HUES64 (cell line): ENCODE measurements around the gene PXK.

Experiments
- H3K27ac ChIP-seq: 2 replicates; pipeline ENCODE4 v1.7.0; 2013; ENCODE audit warnings: low read depth, low read length, inconsistent platforms
- H3K27me3 ChIP-seq: 2 replicates; pipeline ENCODE4 v1.6.1; 2013; ENCODE audit warnings: mild to moderate bottlenecking, low read length; ENCODE audit not compliant: insufficient read depth
- H3K36me3 ChIP-seq: 2 replicates; pipeline ENCODE4 v1.6.1; 2013; ENCODE audit warnings: mild to moderate bottlenecking, low read length; ENCODE audit not compliant: insufficient read depth
- H3K4me1 ChIP-seq: 2 replicates; pipeline ENCODE4 v1.6.1; 2013; ENCODE audit warnings: mild to moderate bottlenecking, low read length, moderate library complexity; ENCODE audit not compliant: insufficient read depth
- H3K4me3 ChIP-seq: 2 replicates; pipeline ENCODE4 v1.5.1; 2013; ENCODE audit warnings: mild to moderate bottlenecking, low read length, moderate library complexity
- H3K9ac ChIP-seq: 2 replicates; pipeline ENCODE4 v1.6.1; 2013; ENCODE audit warnings: mild to moderate bottlenecking, low read depth, low read length
- H3K9me3 ChIP-seq: 2 replicates; pipeline ENCODE4 v1.6.1; 2013; ENCODE audit warnings: low read depth, low read length; ENCODE audit not compliant: insufficient read depth
- WGBS: fragments of 150-250, 120-280 bp; methylation state at CpG from one replicate; pipeline ENCODE4 v1.1.7; 2013; ENCODE audit warnings: missing lambda C conversion rate; 5-methylcytosine and 5-hydroxymethylcytosine counted together

The PXK gene

GRCh38 chr3:58386626-58387365 is 54.1 kb downstream of the PXK start:
- Histone ChIP-seq H3K9me3 (no peaks in the 10 kb centered on the region), H3K27me3 (no peaks in the 10 kb centered on the region), H3K36me3 (no peaks in the 10 kb centered on the region), H3K4me3 (no peak overlapping the region), H3K9ac (no peak overlapping the region), H3K4me1 (peaks cover 26% of the 10 kb centered on the region), H3K27ac (no peak overlapping the region)
- WGBS, result 70% methylated on average over 3 of the region's 3 CpGs

DNA sequence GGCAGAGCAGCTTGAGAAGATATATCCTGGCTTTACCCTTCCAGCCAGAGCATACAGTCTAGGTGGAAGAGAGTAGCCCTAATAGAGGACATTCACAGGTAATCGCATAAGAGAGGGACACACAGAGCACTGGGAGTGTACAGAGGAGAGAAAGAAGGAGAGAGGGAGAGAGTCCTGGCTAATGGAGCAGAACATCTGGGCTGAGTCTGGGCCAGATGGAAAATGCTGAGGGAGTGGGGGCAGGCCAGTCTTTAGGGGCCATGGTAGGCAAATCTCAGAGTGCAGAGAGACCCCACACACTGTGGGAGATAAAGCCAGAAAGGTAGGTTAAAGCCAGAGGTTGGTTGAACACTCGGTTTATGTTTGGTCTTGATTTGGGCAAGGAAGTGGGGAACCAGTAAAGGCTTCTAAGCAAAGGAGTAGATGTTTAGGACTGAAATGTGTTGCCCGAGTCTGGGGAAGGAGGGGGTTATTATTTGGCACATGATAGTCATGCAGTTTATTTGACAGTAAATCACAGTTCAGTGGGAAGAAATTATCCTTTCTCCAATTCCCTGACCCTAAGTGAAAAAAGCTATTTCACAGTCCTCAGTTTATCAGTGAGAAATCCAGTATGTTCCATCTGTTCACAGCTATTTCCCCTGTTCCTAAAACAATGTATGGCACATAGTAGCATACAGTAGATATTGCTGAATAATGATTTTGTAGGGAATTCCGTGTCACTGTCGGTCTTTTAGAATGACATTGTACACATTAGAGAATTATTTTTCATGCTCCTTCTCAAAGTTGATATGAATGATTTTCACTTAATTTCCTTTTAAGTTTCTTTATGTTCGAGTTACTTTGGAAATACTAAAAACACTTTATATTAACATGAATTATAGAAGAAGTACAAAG is 55.2 kb downstream of the PXK start:
- 91% methylated on average over 3 of the region's 6 CpGs for WGBS
- H3K9ac ChIP-seq, result no peak overlapping the region
- no peaks in the 10 kb centered on the region for H3K27me3 ChIP-seq
- H3K4me1 ChIP-seq, result peaks cover 26% of the 10 kb centered on the region
- no peak overlapping the region for H3K4me3 ChIP-seq
- no peaks in the 10 kb centered on the region for H3K36me3 ChIP-seq
- H3K9me3 ChIP-seq, result no peaks in the 10 kb centered on the region
- no peak overlapping the region for H3K27ac ChIP-seq

GRCh38 chr3:58388550-58389091 is 55.9 kb downstream of the PXK start:
- Histone ChIP-seq H3K4me3 (no peak overlapping the region), H3K9ac (no peak overlapping the region), H3K4me1 (peaks cover 26% of the 10 kb centered on the region), H3K27ac (no peak overlapping the region), H3K36me3 (no peaks in the 10 kb centered on the region), H3K27me3 (no peaks in the 10 kb centered on the region), H3K9me3 (no peaks in the 10 kb centered on the region)

DNA sequence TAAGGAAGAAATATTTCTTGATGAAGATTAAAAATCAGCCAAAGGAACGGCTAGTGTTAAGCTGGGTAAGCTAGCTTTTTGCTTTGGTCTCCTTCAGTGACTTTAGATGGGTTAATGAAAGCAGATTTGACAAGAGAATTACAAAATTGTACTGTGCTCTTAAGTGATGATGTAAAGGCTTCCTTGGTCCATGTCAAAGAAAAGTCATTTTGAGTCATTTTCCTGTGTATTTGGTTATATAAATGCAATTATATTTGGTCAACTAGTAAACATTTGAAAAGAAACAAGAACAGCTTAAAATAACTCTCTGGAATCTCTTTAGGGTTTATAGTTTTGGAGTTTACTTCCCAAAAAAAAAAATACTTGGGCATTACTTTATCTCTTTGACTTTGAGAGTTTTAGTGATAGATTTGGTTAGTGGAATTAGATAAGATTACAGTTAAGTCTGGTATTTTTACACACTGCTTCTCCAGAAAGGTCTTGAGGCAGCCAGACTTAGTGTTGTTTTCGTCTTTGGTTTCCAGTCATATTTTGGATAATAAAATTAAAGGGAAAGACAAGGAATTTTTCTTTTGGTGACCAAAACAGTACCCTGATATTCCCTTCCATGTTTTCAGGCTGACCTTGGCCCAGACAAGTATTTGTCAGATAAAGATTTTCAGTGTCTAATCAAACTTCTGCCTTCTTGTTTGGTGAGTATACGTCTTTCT is 58.6 kb downstream of the PXK start:
- Histone ChIP-seq H3K4me1 (peaks cover 39% of the 10 kb centered on the region), H3K36me3 (no peaks in the 10 kb centered on the region), H3K9me3 (no peaks in the 10 kb centered on the region), H3K9ac (no peak overlapping the region), H3K27me3 (no peaks in the 10 kb centered on the region), H3K4me3 (no peak overlapping the region), H3K27ac (no peak overlapping the region)
- WGBS, result 94% methylated on average over 3 of the region's 3 CpGs

- H3K9me3 ChIP-seq, result no peaks in the 10 kb centered on the region
- no peaks in the 10 kb centered on the region for H3K27me3 ChIP-seq
- H3K27ac ChIP-seq, result no peak overlapping the region
- H3K4me3 ChIP-seq, result no peak overlapping the region
- H3K4me1 ChIP-seq, result peaks cover 33% of the 10 kb centered on the region
- no peaks in the 10 kb centered on the region for H3K36me3 ChIP-seq
- no peak overlapping the region for H3K9ac ChIP-seq
- WGBS, result 87% methylated on average over 3 of the region's 3 CpGs
These were observed 59.5 kb downstream of the PXK start for GRCh38 chr3:58392181-58392580.

- H3K27ac ChIP-seq, result no peak overlapping the region
- no peaks in the 10 kb centered on the region for H3K27me3 ChIP-seq
- H3K9ac ChIP-seq, result no peak overlapping the region
- H3K4me3 ChIP-seq, result no peak overlapping the region
- no peaks in the 10 kb centered on the region for H3K9me3 ChIP-seq
- no peaks in the 10 kb centered on the region for H3K36me3 ChIP-seq
- H3K4me1 ChIP-seq, result peaks cover 14% of the 10 kb centered on the region
These were observed 61.6 kb downstream of the PXK start for GRCh38 chr3:58394339-58394738.

GRCh38 chr3:58398669-58399333 is 66.1 kb downstream of the PXK start:
- WGBS, result 95% methylated on average over 9 of the region's 9 CpGs
- Histone ChIP-seq H3K27ac (no peak overlapping the region), H3K36me3 (no peaks in the 10 kb centered on the region)

DNA sequence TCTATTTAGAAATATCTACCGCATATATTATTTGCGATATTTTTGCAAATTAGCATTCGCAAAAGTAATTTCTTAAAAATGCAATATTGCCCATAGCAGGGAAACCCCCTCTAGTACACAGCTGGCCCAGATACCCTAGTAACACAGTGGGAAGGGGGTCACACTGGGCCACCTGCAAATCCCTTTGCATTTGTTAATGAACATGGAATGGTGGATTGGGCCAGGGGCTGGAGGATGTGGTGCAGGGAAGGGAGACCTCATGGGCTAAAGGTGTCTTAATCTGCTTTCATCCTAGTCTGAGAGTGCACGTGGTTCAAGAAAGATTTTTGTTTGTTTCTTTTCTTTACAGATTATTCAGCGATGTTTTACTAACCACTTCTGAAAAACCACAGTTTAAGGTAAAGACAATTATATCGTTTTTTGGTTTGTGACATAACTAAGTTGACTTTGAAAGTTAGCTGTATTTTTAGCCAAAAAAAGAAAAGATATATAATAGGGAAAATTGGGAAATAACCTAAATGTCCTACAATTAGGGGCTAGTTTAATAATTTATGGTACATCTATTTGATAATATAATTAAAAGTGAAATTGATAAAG is 70.9 kb downstream of the PXK start:
- no peaks in the 10 kb centered on the region for H3K36me3 ChIP-seq
- no peak overlapping the region for H3K27ac ChIP-seq
- no peak overlapping the region for H3K9ac ChIP-seq
- no peaks in the 10 kb centered on the region for H3K9me3 ChIP-seq
- no peak overlapping the region for H3K4me3 ChIP-seq
- no peaks in the 10 kb centered on the region for H3K27me3 ChIP-seq
- peaks cover 10% of the 10 kb centered on the region; the same call in 1 of the 2 replicates for H3K4me1 ChIP-seq
- 75% methylated on average over 5 of the region's 6 CpGs for WGBS

More at GRCh38 chr3:58398669-58399333, 66.1 kb downstream of the PXK start:
- no peak overlapping the region for H3K9ac ChIP-seq
- no peaks in the 10 kb centered on the region for H3K27me3 ChIP-seq
- H3K4me1 ChIP-seq, result peaks cover 16% of the 10 kb centered on the region; the same call in 1 of the 2 replicates
- no peak overlapping the region for H3K4me3 ChIP-seq
- H3K9me3 ChIP-seq, result no peaks in the 10 kb centered on the region

DNA sequence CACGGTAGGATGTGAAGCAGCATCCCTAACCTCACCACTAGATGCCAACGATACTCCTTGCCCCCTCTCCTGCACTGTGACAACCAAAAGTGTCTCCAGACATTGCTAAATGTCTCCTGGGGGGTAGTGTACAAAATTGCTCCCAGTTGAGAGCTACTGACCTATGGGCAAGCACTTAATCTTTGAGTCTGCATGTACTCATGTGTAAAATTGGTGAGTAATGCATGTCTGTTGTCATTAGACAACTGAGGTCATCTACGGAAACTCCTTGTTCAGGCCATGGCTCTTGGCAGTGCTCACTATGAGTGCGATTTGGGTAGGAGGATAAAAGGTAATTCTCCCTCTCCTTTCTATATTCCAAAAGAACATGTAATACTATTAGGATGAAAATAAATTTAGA is 71.7 kb downstream of the PXK start:
- Histone ChIP-seq H3K36me3 (no peaks in the 10 kb centered on the region), H3K9me3 (no peaks in the 10 kb centered on the region), H3K9ac (no peak overlapping the region), H3K4me3 (no peak overlapping the region), H3K4me1 (peaks cover 10% of the 10 kb centered on the region; the same call in 1 of the 2 replicates), H3K27me3 (no peaks in the 10 kb centered on the region), H3K27ac (no peak overlapping the region)
- WGBS, result 100% methylated on average over 1 of the region's 4 CpGs

DNA sequence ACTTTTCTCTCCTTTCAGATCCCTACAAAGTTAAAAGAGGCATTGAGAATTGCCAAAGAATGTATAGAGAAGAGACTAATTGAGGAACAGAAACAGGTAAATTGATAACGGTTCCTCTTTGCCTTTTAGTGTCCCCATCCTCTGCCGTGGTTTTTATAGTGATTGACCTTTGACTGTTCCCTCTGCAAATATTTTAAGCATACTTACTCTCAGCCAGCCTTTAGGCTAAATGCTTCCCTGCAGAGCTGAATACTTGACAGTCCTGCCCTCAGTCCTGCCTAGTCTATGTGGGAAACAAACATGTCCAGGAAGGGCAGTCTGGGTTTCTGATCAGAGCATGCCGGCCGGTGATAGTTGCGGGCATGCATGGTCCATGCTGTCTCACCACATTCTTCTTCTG is 76.2 kb downstream of the PXK start:
- H3K27me3 ChIP-seq, result no peaks in the 10 kb centered on the region
- H3K27ac ChIP-seq, result no peak overlapping the region
- WGBS, result 89% methylated on average over 5 of the region's 5 CpGs
- H3K4me3 ChIP-seq, result no peak overlapping the region
- H3K9me3 ChIP-seq, result no peaks in the 10 kb centered on the region
- H3K9ac ChIP-seq, result no peak overlapping the region
- H3K4me1 ChIP-seq, result peaks cover 6% of the 10 kb centered on the region; the same call in 1 of the 2 replicates
- H3K36me3 ChIP-seq, result no peaks in the 10 kb centered on the region
